HCT116 (cell line): ENCODE data around the gene SIT1. TPM values are rescaled to one million over a fixed set of nuclear protein-coding genes. Genes with fewer than 3 reads are reported as not detected.
"Not testable (repeated sequence)": the region's sequence is repeated elsewhere in the genome, so short reads cannot be mapped to it uniquely, and the experiment has no call there.

Experiments
- ATAC-seq: fragments of 200-7000 bp; cut with Tn5 transposase; 2 replicates; pipeline ENCODE4 v1.9.1; 2020; ENCODE audit warnings: mild to moderate bottlenecking, moderate library complexity
- BruUV-seq: library from RNA; stranded (reverse); fragments of 400-500 nt; replicated peaks from 2 replicates; lab custom pipeline; 2021; lab: Mats Ljungman, UMichigan
- CTCF ChIA-PET: fragments of 300-600 bp; sonication (Branson Sonifier 250); formaldehyde crosslinking; loops from one replicate; lab custom pipeline; 2021; ENCODE audit warnings: antibody characterized with exemption; lab: Charles Lee
- POLR2A ChIA-PET: fragments of 300-600, 350-600 bp; sonication (Branson Sonifier 250); formaldehyde crosslinking; loops from one replicate; lab custom pipeline; 2021; ENCODE audit warnings: antibody characterized with exemption; lab: Charles Lee
- RAD21 ChIA-PET, 2 experiments: fragments of 300-600 bp; sonication (Branson Sonifier 250); formaldehyde crosslinking; loops; one replicate each; lab custom pipeline; 2023; ENCODE audit warnings: low total read pairs in 2 of 2; ENCODE audit not compliant: uncharacterized antibody in 2 of 2, unreplicated experiment in 2 of 2, low non-redundant PET in 1 of 2; lab: Charles Lee
- DNase-seq: peaks from one replicate; pipeline ENCODE4 v3.0.0-alpha.2; 2010; ENCODE audit warnings: low read depth, low spot score
- H2AFZ ChIP-seq: fragments of 200-600 bp; shearing (Covaris generic), sonication (generic); 2 replicates; pipeline ENCODE4 v1.6.1; 2017; ENCODE audit warnings: low read depth, mixed run types, mixed read lengths, antibody characterized with exemption, low read length; ENCODE audit not compliant: poor library complexity, severe bottlenecking
- H3K27ac ChIP-seq: 2 replicates; pipeline ENCODE4 v1.5.1; 2012; ENCODE audit warnings: low read depth, low read length
- H3K27me3 ChIP-seq: fragments of 200-600 bp; sonication (generic); 2 replicates; pipeline ENCODE4 v1.6.1; 2016; ENCODE audit warnings: mixed run types, low read length, mixed read lengths; ENCODE audit not compliant: insufficient read depth
- H3K36me3 ChIP-seq, 2 experiments: fragments of 200-500 bp in 1 of 2; fragments of 200-600 bp in 1 of 2; sonication (Bioruptor generic) in 1 of 2; sonication (generic) in 1 of 2; 2 replicates each; pipeline versions ENCODE4 v1.5.1 to v1.6.1; 2014 to 2016; ENCODE audit warnings: low read length in 2 of 2, inconsistent platforms in 1 of 2, mixed read lengths in 1 of 2, mixed run types in 1 of 2; ENCODE audit not compliant: insufficient read depth in 2 of 2, control insufficient read depth in 1 of 2
- H3K4me1 ChIP-seq, 2 experiments: fragments of 200-600 bp in 1 of 2; sonication (generic) in 1 of 2; 2 replicates each; pipeline versions ENCODE4 v1.5.1 to v1.6.1; 2012 to 2017; ENCODE audit warnings: low read length in 2 of 2, inconsistent platforms in 1 of 2, mild to moderate bottlenecking in 1 of 2, mixed read lengths in 1 of 2, mixed run types in 1 of 2, moderate library complexity in 1 of 2; ENCODE audit not compliant: insufficient read depth in 2 of 2, control insufficient read depth in 1 of 2
- H3K4me2 ChIP-seq: fragments of 200-600 bp; sonication (generic); 2 replicates; pipeline ENCODE4 v1.6.1; 2017; ENCODE audit warnings: mixed run types, low read length, mixed read lengths
- H3K4me3 ChIP-seq, 2 experiments: fragments of 200-600 bp in 1 of 2; sonication (generic) in 1 of 2; replicated peaks in 1 of 2; 2 replicates each; pipeline ENCODE4 v1.5.1; 2011 to 2016; ENCODE audit warnings: low read length in 2 of 2, control low read depth in 1 of 2, low read depth in 1 of 2, mild to moderate bottlenecking in 1 of 2, mixed read lengths in 1 of 2, mixed run types in 1 of 2
- H3K79me2 ChIP-seq: fragments of 200-600 bp; sonication (generic); 2 replicates; pipeline ENCODE4 v1.6.1; 2017; ENCODE audit warnings: mild to moderate bottlenecking, mixed run types, low read length, moderate library complexity, mixed read lengths; ENCODE audit not compliant: insufficient read depth
- H3K9ac ChIP-seq: fragments of 200-600 bp; sonication (generic); 2 replicates; pipeline ENCODE4 v1.6.1; 2016; ENCODE audit warnings: low read length, mixed read lengths
- H3K9me2 ChIP-seq: fragments of 200-600 bp; sonication (generic), shearing (Covaris generic); 2 replicates; pipeline ENCODE4 v1.6.1; 2017; ENCODE audit warnings: mixed run types, mild to moderate bottlenecking, moderate library complexity; ENCODE audit not compliant: insufficient read depth
- H3K9me3 ChIP-seq, 2 experiments: fragments of 200-500 bp in 1 of 2; fragments of 200-600 bp in 1 of 2; sonication (Bioruptor generic) in 1 of 2; sonication (generic) in 1 of 2; 2 replicates each; pipeline ENCODE4 v1.6.1; 2014 to 2017; ENCODE audit warnings: low read length in 2 of 2, mixed read lengths in 2 of 2, inconsistent platforms in 1 of 2, low read depth in 1 of 2, mild to moderate bottlenecking in 1 of 2, mixed run types in 1 of 2, moderate library complexity in 1 of 2; ENCODE audit not compliant: control insufficient read depth in 1 of 2, insufficient read depth in 1 of 2
- H4K20me1 ChIP-seq: fragments of 200-600 bp; sonication (generic), shearing (Covaris generic); 2 replicates; pipeline ENCODE4 v1.6.1; 2017; ENCODE audit warnings: mixed run types, mild to moderate bottlenecking, moderate library complexity; ENCODE audit not compliant: insufficient read depth
- CTCF ChIP-seq, 3 experiments: fragments of 200-600 bp in 1 of 3; sonication (generic) in 1 of 3; IDR thresholded peaks in 2 of 3; conservative IDR thresholded peaks in 1 of 3; 2 replicates each; pipeline ENCODE4 v1.5.1; 2012 to 2017; ENCODE audit warnings: low read depth in 2 of 3, low read length in 2 of 3, antibody characterized with exemption in 1 of 3, borderline replicate concordance in 1 of 3, control low read depth in 1 of 3, mild to moderate bottlenecking in 1 of 3, mixed read lengths in 1 of 3, mixed run types in 1 of 3, moderate library complexity in 1 of 3; ENCODE audit not compliant: insufficient read depth in 1 of 3
- TCF7L2 ChIP-seq: IDR thresholded peaks from 2 replicates; pipeline ENCODE4 v1.7.0; 2011; ENCODE audit warnings: borderline replicate concordance, inconsistent platforms; ENCODE audit not compliant: insufficient read depth, insufficient read length; ENCODE audit errors: extremely low read depth
- intact Hi-C: fragments of 100-400 bp; cut with micrococcal nuclease; formaldehyde crosslinking; loops from 2 replicates; pipeline ENCODE4 v1.10.0; 2022
- total RNA-seq: library from RNA; stranded (reverse); gene quantifications from one replicate; pipeline ENCODE4 v1.2.1, GENCODE V29; 2021; ENCODE audit not compliant: unreplicated experiment

SIT1 gene
- total RNA-seq, 1 experiment from 2014 or later: not detected

- intact Hi-C loops: no loop called here
- Histone ChIP-seq H3K27me3 (no peaks in the 10 kb centered on the region), H3K4me3 (peak overlapping the region; percentile 56 to 62), H3K36me3 (no peaks in the 10 kb centered on the region), H3K9me2 (no peaks in the 10 kb centered on the region), H3K9ac (peak overlapping the region; percentile 52), H3K4me2 (peak overlapping the region; percentile 78), H3K79me2 (no peaks in the 10 kb centered on the region), H3K9me3 (no peaks in the 10 kb centered on the region), H3K4me1 (peaks cover 6 to 20% of the 10 kb centered on the region in 2 experiments; a peak in 3 of 4 replicates), H3K27ac (peak overlapping the region; percentile 56), H2AFZ (peak overlapping the region; percentile 49), H4K20me1 (no peaks in the 10 kb centered on the region)
- DNase-seq (peak; percentile 22), ATAC-seq (peak; percentile 61)
- ChIA-PET CTCF (interaction anchor here (0.8 to 2.3 kb wide), 6 partner anchors 11 to 93 kb away, joined by 3 to 12 read pairs (median 4); partner anchors contain the start of genes CCDC107, CREB3, RMRP and TLN1), POLR2A (interaction anchor here (1.7 kb wide), 1 partner anchor 11 kb away, joined by 6 read pairs; the partner anchor contains the start of genes CCDC107 and RMRP), RAD21 (interaction anchor here in 1 of 2 experiments (1.0 kb wide), 1 partner anchor 45 kb away, joined by 3 read pairs; no protein-coding TSS in a partner anchor)
- TF ChIP-seq TCF7L2: no peak
- peak in 1 of 3 experiments; percentile 22; a peak in 3 of 6 replicates for TF ChIP-seq CTCF (IDR thresholded peaks at IDR 0.05 in 2 of 3, conservative IDR thresholded peaks at IDR 0.05 in 1 of 3; ENCODE audit: borderline replicate concordance in 1 of 3, insufficient read depth in 1 of 3, low read depth in 2 of 3, low read length in 2 of 3)
- TSS peak; percentile 71 for BruUV-seq
Observed at GRCh38 chr9:35646153-35646532, 4.6 kb downstream of the SIT1 start.

- ChIA-PET RAD21 (interaction anchor here in 1 of 2 experiments (1.0 kb wide), 1 partner anchor 46 kb away, joined by 3 read pairs; no protein-coding TSS in a partner anchor), POLR2A (interaction anchor here (1.7 kb wide), 1 partner anchor 12 kb away, joined by 6 read pairs; the partner anchor contains the start of genes CCDC107 and RMRP), CTCF (interaction anchor here (1.3 to 2.3 kb wide), 4 partner anchors 11 to 90 kb away, joined by 3 to 12 read pairs (median 7); partner anchors contain the start of genes CCDC107, CREB3, RMRP and TLN1)
- H3K36me3 ChIP-seq, ATAC-seq, DNase-seq, H3K9me3 ChIP-seq, H4K20me1 ChIP-seq, H2AFZ ChIP-seq, H3K79me2 ChIP-seq, BruUV-seq, H3K27me3 ChIP-seq, intact Hi-C loops, H3K9me2 ChIP-seq: not testable (repeated sequence)
- Histone ChIP-seq H3K4me1 (peaks cover 6 to 20% of the 10 kb centered on the region in 2 experiments; a peak in 3 of 4 replicates), H3K4me2 (peak overlapping the region; percentile 78), H3K4me3 (peak overlapping the region; percentile 56 to 62), H3K27ac (peak overlapping the region; percentile 56), H3K9ac (peak overlapping the region; percentile 52)
Observed at GRCh38 chr9:35645736-35646135, 5.0 kb downstream of the SIT1 start.
